ENCODE measurements around the gene THRA.
A peak's percentile ranks its signal among the peaks of the same experiment; 100 is the strongest.

THRA gene

GRCh38 chr17:40095944-40096791 lies 33.4 kb downstream of the THRA start:
- peak in 7 of 56 donors; percentile 26 to 44 (median 33) for DNase-seq

- no peak for DNase-seq
Measured at GRCh38 chr17:40097087-40097486, 34.3 kb downstream of the THRA start.

GRCh38 chr17:40097931-40098845 lies 35.4 kb downstream of the THRA start:
- peak in 12 of 56 donors; percentile 24 to 52 (median 33) for DNase-seq

GRCh38 chr17:40098846-40099618 lies 36.3 kb downstream of the THRA start:
- peak; percentile 84 to 99 (median 96) for DNase-seq

GRCh38 chr17:40099619-40100418 lies 37.1 kb downstream of the THRA start:
- peak in 1 of 56 donors; percentile 74 for DNase-seq

- no peak for DNase-seq
Measured at GRCh38 chr17:40100419-40100668, 37.6 kb downstream of the THRA start, which contains the start of gene NR1D1. TSS of gene NR1D1 (minus strand) at chr17:40100589. CDS start at chr17:40100094, 495 bp downstream.

GRCh38 chr17:40100669-40101366 lies 38.1 kb downstream of the THRA start:
- peak; percentile 82 to 99 (median 96) for DNase-seq

- no peak for DNase-seq
Measured at GRCh38 chr17:40101367-40102210, 38.8 kb downstream of the THRA start.

GRCh38 chr17:40103071-40103661 lies 40.4 kb downstream of the THRA start:
- no peak for DNase-seq

GRCh38 chr17:40103688-40104087 lies 40.9 kb downstream of the THRA start:
- DNase-seq: no peak

GRCh38 chr17:40104594-40105486 lies 42.1 kb downstream of the THRA start:
- no peak for DNase-seq

GRCh38 chr17:40105861-40106759 lies 43.3 kb downstream of the THRA start:
- DNase-seq: no peak

GRCh38 chr17:40106760-40107521 lies 44.2 kb downstream of the THRA start:
- DNase-seq: peak in 21 of 56 donors; percentile 24 to 68 (median 40)

GRCh38 chr17:40107522-40108174 lies 44.9 kb downstream of the THRA start:
- peak in 5 of 56 donors; percentile 58 to 69 (median 62) for DNase-seq

Data from nucleus accumbens (tissue), 56 donors.